GM19238 (cell line): ENCODE measurements around the gene VIT.

Experiments
- DNase-seq: peaks from one replicate; pipeline ENCODE4 v3.0.0; 2011; ENCODE audit warnings: low spot score; ENCODE audit not compliant: insufficient read length

Gene VIT

DNA sequence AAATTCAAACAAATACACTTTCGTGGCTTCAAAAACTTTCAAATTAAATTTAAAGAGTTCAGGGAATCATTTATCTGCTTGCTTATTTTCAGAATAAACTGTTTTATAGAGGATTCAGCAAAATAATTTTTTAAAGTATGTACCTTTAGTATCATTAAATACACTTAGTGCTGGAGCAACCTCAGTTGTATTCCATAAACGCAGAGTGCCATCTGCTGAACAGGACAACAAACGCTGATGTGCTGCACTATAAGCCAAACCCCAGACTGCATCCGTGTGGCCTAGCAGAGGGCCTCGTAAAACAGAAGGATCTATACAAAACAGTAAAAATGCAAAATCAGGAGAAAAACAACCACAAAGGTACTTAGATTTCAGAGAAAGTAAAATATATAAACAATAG lies 161.2 kb downstream of the VIT start:
- DNase-seq = no peak

- DNase-seq = no peak
These were observed 162.3 kb downstream of the VIT start for GRCh38 chr2:36858551-36859365.

DNA sequence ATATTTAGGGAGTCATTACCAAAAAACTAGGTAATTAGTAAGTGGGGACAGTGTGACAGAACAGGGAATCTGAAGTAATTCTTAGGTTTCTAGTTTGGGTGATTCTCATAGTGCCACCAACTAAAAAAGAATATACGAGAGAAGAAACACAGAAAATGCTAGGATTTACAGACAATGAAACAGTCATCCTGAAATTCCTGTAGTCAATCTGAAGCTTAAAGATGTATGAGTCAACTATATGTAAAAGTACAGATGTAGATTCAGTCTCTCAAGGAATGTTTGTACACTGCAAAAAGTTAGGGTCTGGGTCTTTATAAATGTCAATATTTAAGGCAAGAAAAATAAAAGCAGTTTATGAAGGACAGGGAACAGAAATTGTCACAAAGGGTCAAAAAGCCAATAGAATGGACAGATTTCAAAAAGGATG lies 162.9 kb downstream of the VIT start:
- no peak for DNase-seq

DNA sequence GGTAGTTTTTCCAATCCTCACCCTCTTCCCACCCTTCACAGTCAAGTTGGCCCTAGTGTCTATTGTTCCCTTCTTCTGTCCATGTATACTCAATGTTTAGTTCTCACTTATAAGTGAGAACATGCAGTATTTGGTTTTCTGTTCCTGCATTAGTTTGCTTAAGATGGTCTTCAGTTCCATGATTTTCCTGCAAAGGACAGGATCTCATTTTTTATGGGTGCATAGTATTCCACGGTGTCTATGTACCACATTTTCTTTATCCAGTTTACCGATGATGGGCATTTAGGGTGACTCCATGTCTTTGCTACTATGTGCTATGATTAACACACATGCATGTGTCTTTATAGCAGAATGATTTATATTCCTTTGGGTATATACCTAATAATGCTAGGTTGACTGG lies 165.4 kb downstream of the VIT start:
- no peak for DNase-seq
